GM04503 (cell line): ENCODE data around the gene APRT.

Experiments used
- DNase-seq: peaks from one replicate; pipeline ENCODE4 v3.0.0-alpha.2; 2012; ENCODE audit warnings: low read depth

APRT gene

DNA sequence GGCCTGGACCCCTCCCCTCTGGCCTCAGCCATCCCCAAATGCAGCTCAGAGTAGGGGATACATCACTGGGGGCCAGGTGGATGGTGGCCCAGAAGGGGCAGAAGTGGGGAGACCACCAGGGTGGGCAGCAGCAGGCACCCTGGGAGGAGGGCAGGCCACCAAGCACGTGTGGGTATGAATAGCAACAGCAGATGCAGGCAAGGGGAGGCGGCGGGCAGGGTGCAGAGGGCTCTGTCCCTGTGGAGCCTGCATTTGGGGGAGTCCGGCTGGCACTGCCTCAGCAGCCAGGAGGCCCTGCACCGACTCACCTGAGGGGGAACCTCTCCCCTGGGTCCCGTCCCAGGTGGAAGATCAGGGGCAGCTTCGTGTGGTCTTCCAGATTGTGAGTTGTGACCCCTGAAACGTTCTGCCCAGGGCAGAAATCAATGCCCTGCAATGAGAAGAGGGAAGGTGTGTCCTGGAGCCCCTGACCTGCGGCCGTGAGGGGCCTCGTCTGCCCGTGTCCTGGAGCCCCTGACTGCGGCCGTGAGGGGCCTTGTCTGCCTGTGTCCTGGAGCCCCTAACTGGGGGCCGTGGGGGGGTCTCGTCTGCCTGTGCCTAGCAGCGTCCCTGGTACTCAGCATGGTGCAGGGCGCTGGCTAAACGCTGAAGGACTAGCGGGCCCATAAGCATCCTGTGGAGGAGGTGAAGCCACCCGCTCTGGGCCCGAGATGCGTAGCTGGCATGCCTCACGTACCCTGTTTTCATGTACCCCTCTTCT, 10.7 kb upstream of the APRT start:
- no peak for DNase-seq

DNA sequence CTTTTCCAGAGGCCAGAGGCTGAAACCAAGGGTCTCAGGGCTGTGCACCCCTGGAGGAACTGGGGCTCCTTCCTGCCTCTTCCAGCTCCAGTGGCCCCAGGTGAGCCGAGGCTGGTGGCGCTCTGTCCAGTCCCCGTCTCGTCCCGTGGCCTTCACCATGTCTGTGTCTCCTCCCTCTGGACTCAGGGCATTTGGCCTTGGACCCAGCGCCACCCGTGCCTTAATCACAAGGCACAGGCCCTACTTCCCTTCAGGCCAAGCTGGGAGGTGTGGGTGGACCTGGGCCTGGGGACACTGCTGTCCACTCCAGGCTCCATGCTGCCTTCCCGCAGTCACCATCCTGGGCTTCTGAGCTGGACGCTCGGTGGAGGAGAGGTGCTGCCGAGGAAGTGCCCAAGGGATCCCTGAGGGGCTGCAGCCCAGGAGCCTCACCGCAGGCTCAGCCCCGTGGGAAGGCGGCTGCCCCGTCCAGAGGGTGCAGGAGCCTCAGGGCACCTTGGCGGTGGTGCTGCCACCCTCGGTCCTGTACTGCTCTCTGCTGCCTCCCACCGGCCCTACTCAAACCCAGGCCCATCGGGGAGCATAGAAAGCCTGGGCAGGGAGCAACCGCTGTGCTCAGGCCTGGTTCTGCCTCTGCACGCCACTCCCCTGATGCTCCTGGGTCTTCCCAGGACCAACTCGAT, 9.6 kb upstream of the APRT start:
- DNase-seq: no peak

DNA sequence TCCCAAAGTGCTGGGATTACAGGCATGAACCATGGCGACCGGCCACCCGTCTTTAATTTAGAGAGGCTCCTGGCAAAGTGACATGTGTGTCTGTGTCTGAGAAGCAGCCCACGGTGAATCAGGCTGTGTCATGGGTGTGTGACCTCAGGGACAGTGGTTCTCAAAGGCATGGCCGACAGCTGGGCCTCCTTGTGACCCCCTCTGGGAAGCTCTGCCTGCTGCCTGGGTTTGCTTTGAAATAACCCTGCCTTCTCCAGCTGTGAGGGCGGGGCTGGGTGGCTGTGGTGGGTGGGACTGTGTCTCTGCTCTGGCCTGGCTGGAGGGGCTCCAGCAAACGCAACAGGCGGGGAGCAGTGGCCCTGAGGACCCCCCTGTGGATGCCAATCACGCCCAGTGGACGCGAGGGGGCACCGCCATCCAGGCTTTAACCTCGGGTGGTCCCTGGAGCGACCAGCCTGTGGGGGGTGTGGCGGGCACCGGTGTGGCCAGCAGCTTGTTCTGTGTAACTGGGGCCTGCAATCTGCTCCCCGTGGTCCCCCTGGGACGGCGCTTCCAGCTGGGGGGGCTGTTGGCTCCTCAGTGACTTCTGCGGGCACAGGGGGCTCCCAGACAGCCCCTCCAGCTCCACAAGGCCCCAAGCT, 8.8 kb upstream of the APRT start:
- DNase-seq: no peak

- no peak for DNase-seq
These were observed 7.4 kb upstream of the APRT start for GRCh38 chr16:88819126-88819525.

DNA sequence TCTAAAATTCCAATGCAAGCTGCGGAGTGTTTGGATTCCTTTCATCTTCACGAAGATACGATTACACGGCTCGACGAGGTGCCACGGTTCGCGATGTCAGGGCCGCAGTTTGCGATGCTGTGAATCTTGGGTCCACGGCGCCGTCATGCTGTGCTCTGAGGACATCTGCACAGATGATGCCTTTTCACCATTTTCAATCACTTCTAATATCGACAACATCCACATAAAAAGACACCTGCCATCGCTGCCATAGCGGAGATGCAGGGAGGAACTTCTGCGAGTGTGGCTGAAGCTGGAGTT, 6.8 kb upstream of the APRT start:
- DNase-seq: no peak

GRCh38 chr16:88817785-88818574, 6.3 kb upstream of the APRT start:
- DNase-seq: no peak

DNA sequence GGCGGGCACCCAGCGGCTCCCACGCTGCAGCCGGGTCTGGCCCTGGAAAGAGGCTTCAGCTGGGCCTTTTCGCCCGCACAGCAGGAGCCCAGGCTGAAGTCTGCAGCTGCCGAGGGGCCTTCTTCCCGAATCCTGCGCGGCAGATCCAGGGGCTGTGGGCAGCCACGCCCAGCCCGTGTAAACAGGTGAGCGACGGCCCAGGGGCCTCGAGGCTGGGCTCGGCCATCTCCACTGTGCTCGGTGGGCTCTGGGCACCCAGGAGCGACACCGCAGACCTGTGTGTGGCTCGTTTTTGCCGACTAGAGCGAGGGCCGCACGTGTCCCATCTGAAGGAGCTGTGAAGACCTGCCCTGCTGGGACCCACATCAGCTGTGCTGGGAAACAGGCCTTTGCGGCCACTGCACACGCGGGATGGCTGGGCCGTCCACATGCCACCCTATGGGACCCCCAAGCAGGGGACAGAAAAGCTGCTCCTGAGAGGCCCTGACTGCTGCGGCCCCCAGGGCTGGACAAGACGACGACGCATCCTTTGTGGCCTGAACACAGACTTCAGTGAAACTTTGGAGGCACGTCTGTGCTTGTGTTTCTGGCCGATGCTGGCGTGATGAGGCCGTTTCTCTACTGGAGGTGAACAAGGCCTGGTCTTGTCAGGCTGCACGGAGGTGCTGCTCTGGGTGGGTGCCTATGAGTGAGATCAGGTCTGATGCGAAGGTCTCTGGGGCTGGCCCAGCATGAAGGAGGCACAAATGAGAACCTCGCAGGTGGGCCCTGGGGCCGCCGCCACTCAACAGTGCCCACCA, 5.2 kb upstream of the APRT start:
- no peak for DNase-seq

GRCh38 chr16:88815901-88816589, 4.3 kb upstream of the APRT start:
- no peak for DNase-seq

DNA sequence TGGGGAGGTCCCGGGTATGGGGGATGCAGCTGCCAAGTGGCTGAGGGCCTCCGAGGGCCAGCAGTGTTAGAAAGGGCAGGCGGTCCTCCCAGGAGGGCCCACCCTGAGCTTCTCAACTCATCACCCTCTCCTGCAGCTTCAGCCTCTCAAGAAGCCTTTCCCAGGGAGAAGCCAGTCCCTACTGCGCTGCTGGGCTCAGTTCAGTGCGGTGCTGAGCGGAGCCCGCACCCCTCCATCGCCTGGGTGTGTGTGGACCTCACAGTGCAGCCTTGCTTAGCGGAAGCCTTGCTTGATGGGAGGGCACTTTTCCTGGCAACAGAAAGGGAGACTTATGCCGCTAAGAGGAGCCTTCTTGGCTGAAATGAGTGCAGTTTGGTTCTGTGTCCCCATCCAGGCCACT, 3.5 kb upstream of the APRT start:
- DNase-seq: no peak

- no peak for DNase-seq
These were observed 2.4 kb upstream of the APRT start for GRCh38 chr16:88814144-88814502.

DNA sequence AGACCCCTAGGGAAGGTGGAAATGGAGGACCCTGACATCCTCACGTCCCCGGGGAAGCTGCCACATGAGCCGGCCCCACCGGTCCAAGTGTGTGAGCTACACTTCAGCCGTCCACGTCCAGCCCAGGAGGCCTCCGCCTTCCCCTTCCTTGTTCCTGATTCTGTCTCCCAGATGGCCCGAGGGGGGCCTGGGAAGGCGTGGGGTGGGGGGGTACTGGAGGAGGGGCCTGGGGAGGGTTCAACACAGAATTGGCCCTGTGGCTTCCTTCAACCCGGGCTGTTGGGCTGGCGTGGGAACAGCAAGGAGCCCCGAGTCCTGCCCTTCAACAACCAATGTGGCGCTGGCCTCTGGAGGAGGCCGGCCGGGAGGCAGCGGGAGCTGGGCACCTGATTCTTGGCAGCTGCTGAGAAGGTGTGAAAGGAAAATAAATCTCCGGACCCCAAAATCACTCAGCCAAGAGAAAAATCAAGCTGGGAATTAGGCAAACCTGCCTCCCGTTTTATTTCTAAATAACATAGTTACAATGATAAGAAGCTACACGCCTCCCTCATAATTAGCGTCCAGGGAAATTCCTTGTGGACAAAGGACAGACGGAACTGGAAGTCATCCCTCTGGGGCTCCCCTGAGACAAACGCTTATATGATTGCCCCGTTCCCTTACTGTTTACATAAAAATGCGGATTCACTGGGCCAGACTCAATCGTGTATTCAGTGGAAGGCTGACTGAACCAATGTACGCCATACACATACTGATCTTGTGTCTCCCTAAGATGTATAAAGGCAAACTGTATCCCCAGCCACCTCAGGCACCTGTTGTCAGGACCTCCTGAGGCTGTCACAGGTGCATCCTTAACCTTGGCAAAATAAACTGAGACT, 1.8 kb upstream of the APRT start:
- no peak for DNase-seq

DNA sequence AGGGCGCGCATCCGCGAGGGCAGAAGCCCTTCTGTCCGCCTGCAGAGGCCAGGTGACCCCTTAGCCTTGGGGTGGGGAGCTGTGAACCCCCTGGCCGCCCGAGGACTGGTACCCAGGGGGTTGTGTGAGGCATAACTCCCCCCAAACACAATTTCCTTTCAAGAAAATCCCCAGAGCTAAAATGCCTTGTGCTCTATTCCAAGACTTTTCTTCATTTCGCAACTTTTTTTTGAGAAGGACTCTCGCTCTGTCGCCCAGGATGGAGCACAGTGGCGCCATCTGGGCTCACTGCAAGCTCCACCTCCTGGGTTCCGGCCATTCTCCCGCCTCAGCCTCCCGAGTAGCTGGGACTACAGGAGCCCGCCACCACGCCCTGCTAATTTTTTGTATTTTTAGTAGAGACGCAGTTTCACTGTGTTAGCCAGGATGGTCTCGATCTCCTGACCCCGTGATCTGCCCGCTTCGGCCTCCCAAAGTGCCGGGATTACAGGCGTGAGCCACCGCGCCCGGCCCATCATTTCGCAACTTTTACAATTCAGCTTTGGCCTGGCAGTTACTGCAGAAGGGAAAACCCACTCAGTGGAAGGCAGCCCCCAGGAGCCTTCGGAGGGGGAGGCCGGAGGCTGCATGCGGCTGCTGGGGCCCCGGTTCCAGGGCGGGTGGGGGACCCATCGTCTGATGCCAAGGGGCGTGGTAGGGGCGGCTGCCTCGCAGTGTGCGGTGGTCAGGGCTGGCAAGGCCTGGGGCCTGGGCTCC, 963 bp upstream of the APRT start:
- DNase-seq: no peak

GRCh38 chr16:88810912-88811768, 588 bp downstream of the APRT start:
- no peak for DNase-seq

DNA sequence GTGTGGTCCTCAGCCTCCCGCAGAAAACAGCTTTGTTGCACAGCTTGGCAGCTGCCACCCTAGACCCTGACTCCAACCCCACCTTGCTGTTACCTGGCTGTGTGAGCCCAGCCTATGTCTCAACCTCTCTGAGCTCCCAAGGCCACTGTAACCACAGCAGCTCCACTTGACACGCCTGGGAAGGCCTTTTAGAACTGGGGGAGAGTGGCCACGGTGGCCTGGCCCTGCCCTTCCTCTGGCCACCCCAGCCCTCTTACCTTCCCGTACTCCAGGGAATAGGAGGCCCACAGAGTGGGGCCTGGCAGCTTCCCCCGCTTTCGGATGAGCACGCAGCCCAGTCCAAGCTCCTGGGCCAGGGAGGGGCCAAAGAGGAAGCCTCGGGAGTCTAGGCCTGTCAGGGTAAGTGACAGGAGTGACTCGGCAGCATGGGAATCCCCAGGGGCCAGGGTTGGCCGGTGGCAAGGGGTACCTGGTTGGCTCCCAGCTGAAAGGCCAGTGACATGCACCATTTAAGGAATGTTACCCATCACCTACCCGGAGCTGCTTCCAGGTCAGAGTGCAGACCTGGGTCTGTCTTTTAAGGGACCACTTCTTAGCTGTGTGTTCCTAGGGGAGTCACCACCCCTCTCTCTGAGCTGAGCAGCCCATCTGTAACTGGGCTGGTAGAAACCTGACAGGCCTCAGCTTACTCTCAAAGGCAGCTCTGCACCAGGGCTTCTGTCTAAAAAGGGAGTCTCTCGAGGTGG, 1.4 kb downstream of the APRT start:
- DNase-seq: no peak

DNA sequence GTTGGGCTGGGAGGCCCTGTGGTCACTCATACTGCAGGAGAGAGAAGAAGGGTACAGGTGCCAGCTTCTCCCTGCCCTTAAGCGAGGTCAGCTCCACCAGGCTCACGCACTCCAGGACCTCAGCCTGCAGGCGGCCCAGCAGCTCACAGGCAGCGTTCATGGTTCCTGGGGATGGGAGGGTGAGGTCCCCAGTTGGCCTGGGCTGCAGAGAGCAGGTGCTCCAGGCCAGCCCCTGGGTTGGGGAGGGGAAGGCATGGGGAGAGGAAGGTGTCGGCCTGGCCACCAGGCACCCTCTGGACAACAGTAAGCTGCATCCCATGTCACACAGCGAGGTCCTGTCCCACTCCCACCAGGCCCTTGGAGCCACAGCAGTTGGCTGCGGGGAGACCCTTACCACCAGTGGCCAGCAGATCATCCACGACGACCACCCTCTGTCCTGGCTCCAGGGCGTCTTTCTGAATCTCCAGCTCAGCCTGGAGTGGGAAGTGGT, 2.0 kb downstream of the APRT start:
- DNase-seq: no peak

DNA sequence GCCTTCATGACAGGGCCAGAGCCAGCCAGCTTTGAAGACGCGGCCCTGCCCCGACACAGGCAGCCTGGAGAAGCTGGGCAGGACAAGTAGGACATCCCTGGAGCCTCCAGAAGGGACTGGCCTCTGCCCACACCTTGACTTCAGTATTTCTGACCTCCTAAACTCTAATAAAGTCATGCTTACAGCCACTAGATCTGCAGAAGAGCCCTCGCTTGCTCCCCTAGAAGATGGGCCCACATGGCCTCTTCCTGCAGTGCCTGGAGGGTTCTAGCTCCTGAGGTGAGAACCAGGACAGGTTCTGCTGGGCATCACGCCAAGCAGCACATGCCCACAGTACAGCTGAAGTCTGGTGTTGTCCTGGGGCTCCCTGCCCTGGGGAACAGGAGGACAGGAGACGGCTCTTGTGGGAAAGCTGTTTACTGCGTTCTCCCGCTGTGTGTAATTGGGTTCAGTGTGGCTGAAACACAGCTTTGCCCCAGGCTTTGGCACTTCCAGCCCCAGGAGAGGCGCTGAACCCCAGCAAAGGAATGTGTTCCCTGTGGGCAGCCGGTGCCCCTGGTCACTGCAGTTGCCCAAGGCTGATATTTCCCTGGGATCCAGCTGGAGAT, 2.6 kb downstream of the APRT start:
- DNase-seq: no peak
